Neural progenitor cell (in vitro differentiated cells): ENCODE results near the gene BDH1. TPM values are rescaled to one million over a fixed set of nuclear protein-coding genes. Genes with fewer than 3 reads are reported as not detected.

Experiments used
- DNase-seq: peaks from one replicate; pipeline ENCODE4 v3.0.0-alpha.2; 2016; ENCODE audit warnings: low spot score
- H2AFZ ChIP-seq: fragments of 200-600 bp; sonication (generic); replicated peaks from 2 replicates; pipeline ENCODE4 v1.6.1; 2016; ENCODE audit warnings: antibody characterized with exemption
- H3F3A ChIP-seq: fragments of 200-600 bp; sonication (generic); 2 replicates; pipeline ENCODE4 v1.6.1; 2016; ENCODE audit warnings: antibody characterized with exemption, low read depth
- H3K27ac ChIP-seq: fragments of 200-600 bp; sonication (generic); 2 replicates; pipeline ENCODE4 v1.5.1; 2016; ENCODE audit warnings: mild to moderate bottlenecking
- H3K27me3 ChIP-seq: fragments of 200-600 bp; sonication (generic); 2 replicates; pipeline ENCODE4 v1.6.1; 2016; ENCODE audit warnings: mild to moderate bottlenecking, moderate library complexity
- H3K36me3 ChIP-seq: fragments of 200-600 bp; sonication (generic); 2 replicates; pipeline ENCODE4 v1.5.1; 2016
- H3K4me1 ChIP-seq: fragments of 200-600 bp; sonication (generic); 2 replicates; pipeline ENCODE4 v1.6.1; 2016; ENCODE audit warnings: mixed run types
- H3K4me2 ChIP-seq: fragments of 200-600 bp; sonication (generic); 2 replicates; pipeline ENCODE4 v1.6.1; 2016
- H3K4me3 ChIP-seq: fragments of 200-600 bp; sonication (generic); 2 replicates; pipeline ENCODE4 v1.5.1; 2016
- H3K79me2 ChIP-seq: fragments of 200-600 bp; sonication (generic); 2 replicates; pipeline ENCODE4 v1.6.1; 2016; ENCODE audit warnings: low read depth
- H3K9ac ChIP-seq: fragments of 200-600 bp; sonication (generic); 2 replicates; pipeline ENCODE4 v1.6.1; 2016
- H3K9me3 ChIP-seq: fragments of 200-600 bp; sonication (generic); 2 replicates; pipeline ENCODE4 v1.5.1; 2016; ENCODE audit warnings: low read depth
- H4K20me1 ChIP-seq: fragments of 200-600 bp; sonication (generic); 2 replicates; pipeline ENCODE4 v1.6.1; 2016; ENCODE audit warnings: low read depth
- H3K27ac Mint-ChIP-seq: 3 replicates; pipeline ENCODE4 v1.8.0; 2021; ENCODE audit warnings: mixed read lengths
- H3K27me3 Mint-ChIP-seq: 2 replicates; pipeline ENCODE4 v1.8.0; 2022; ENCODE audit warnings: low read depth, mild to moderate bottlenecking, inconsistent platforms, moderate library complexity, mixed read lengths; ENCODE audit not compliant: insufficient read depth
- H3K36me3 Mint-ChIP-seq: 3 replicates; pipeline ENCODE4 v1.8.0; 2021; ENCODE audit warnings: mixed read lengths
- H3K4me1 Mint-ChIP-seq: 3 replicates; pipeline ENCODE4 v1.8.0; 2021; ENCODE audit warnings: mixed read lengths
- H3K4me3 Mint-ChIP-seq: 3 replicates; pipeline ENCODE4 v1.8.0; 2021; ENCODE audit warnings: mild to moderate bottlenecking, moderate library complexity, mixed read lengths
- H3K9me3 Mint-ChIP-seq: 3 replicates; pipeline ENCODE4 v1.8.0; 2020; ENCODE audit warnings: mixed read lengths
- EZH2 ChIP-seq: fragments of 200-600 bp; sonication (generic); IDR thresholded peaks from 2 replicates; pipeline ENCODE4 v1.6.1; 2017; ENCODE audit warnings: antibody characterized with exemption, mild to moderate bottlenecking, moderate library complexity
- EZH2phosphoT487 ChIP-seq: fragments of 200-600 bp; sonication (generic); IDR thresholded peaks from 2 replicates; pipeline ENCODE4 v1.6.1; 2017; ENCODE audit warnings: antibody characterized with exemption
- total RNA-seq: library from RNA; depleted of rRNA; stranded (reverse); fragments of >200 nt; gene quantifications from 2 replicates; pipeline ENCODE4 v1.2.3, GENCODE V29; 2015; ENCODE audit warnings: low replicate concordance
- TF ChIP-seq, protein P1 (sequence below): fragments of 200-600 bp; sonication (generic); IDR thresholded peaks from 2 replicates; pipeline ENCODE4 v1.5.1; 2017; ENCODE audit warnings: antibody characterized with exemption, mild to moderate bottlenecking

The BDH1 gene
- total RNA-seq, 1 donor from 2014 or later, result 19.4 TPM

DNA sequence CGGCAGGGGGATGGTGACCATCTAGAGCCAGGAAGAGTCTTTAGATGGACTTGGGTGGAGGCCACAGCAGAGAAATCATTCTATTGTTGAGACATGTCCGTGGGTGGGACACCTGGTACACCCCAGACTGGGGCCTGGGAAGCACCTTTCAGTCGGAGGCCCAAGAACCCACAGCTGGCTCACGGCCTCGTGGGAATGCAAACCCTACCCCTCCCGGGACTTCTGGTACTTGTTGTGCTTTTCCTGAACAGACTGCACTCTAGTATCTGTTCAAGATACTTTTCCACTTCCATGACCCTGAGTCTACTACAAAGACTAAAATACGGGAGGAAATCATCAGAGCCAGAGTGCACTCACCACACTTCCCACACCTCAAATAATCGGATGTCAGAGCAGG, 60.7 kb downstream of the BDH1 start:
- no peak overlapping the region for H2AFZ ChIP-seq
- H3K27ac Mint-ChIP-seq, result no peak overlapping the region
- H3K27me3 ChIP-seq, result no peaks in the 10 kb centered on the region
- H3K27ac ChIP-seq, result no peak overlapping the region
- peaks cover 5% of the 10 kb centered on the region for H3K9me3 Mint-ChIP-seq
- no peaks in the 10 kb centered on the region for H4K20me1 ChIP-seq
- H3K4me3 Mint-ChIP-seq, result peak overlapping the region; percentile 49
- peaks cover 6% of the 10 kb centered on the region for H3K27me3 Mint-ChIP-seq
- H3K4me1 ChIP-seq, result peaks cover 7% of the 10 kb centered on the region
- H3K4me1 Mint-ChIP-seq, result peaks cover 23% of the 10 kb centered on the region
- no peak overlapping the region for H3K9ac ChIP-seq
- H3K4me3 ChIP-seq, result no peak overlapping the region
- H3K79me2 ChIP-seq, result no peaks in the 10 kb centered on the region
- no peaks in the 10 kb centered on the region for H3F3A ChIP-seq
- DNase-seq, result no peak
- H3K4me2 ChIP-seq, result no peak overlapping the region
- H3K36me3 Mint-ChIP-seq, result no peaks in the 10 kb centered on the region
- H3K9me3 ChIP-seq, result no peaks in the 10 kb centered on the region
- H3K36me3 ChIP-seq, result no peaks in the 10 kb centered on the region
- TF ChIP-seq EZH2phosphoT487 (no peak), EZH2 (no peak)
- TF ChIP-seq, protein P1, sequence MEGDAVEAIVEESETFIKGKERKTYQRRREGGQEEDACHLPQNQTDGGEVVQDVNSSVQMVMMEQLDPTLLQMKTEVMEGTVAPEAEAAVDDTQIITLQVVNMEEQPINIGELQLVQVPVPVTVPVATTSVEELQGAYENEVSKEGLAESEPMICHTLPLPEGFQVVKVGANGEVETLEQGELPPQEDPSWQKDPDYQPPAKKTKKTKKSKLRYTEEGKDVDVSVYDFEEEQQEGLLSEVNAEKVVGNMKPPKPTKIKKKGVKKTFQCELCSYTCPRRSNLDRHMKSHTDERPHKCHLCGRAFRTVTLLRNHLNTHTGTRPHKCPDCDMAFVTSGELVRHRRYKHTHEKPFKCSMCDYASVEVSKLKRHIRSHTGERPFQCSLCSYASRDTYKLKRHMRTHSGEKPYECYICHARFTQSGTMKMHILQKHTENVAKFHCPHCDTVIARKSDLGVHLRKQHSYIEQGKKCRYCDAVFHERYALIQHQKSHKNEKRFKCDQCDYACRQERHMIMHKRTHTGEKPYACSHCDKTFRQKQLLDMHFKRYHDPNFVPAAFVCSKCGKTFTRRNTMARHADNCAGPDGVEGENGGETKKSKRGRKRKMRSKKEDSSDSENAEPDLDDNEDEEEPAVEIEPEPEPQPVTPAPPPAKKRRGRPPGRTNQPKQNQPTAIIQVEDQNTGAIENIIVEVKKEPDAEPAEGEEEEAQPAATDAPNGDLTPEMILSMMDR, result no peak

DNA sequence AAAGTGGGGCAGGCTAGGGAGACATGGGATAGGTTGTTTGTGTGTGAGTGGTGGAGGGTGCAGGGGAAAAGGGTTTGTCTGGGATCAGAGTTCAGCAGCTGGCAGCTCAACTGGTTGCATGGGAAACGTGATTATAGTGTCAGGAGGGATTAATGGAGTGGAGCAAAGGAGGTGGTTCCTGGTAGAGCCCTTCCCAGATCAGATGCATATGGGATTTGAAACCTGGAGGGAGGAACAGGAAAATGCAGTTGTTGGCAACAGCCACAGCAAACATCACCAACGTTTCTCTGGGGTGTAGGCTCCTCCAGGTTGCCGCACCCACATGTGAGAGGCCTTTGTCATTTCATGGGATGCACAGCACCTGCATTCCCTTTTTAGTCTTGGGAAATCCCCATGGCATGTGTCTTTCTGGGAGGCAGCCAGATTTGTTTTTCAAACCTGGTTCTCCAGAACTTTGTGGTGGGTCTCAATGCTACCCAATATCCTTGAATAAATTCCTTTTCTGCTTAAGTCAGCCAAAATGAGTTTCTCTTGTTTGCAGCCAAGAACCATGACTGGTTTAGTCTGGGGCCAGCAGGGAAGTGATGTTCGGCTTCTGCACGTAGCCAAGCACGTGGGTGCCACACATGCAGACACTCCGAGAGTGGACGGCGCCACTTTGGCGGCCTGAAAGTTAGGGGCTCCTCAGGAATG, 61.3 kb downstream of the BDH1 start:
- Histone ChIP-seq H3K27ac (no peak overlapping the region), H3K4me2 (no peak overlapping the region), H3K4me3 (no peak overlapping the region), H3K4me1 (peaks cover 7% of the 10 kb centered on the region), H3K9ac (no peak overlapping the region), H3K27me3 (no peaks in the 10 kb centered on the region), H3K79me2 (no peaks in the 10 kb centered on the region), H3F3A (no peaks in the 10 kb centered on the region), H2AFZ (no peak overlapping the region), H4K20me1 (no peaks in the 10 kb centered on the region), H3K36me3 (no peaks in the 10 kb centered on the region), H3K9me3 (no peaks in the 10 kb centered on the region)
- Mint-ChIP-seq H3K9me3 (peaks cover 5% of the 10 kb centered on the region), H3K36me3 (no peaks in the 10 kb centered on the region), H3K27ac (peak overlapping the region; percentile 6), H3K4me1 (peaks cover 23% of the 10 kb centered on the region), H3K4me3 (no peak overlapping the region), H3K27me3 (peaks cover 5% of the 10 kb centered on the region)
- DNase-seq, result no peak
- no peak for TF ChIP-seq EZH2phosphoT487
- no peak for TF ChIP-seq EZH2
- TF ChIP-seq, protein P1, result no peak

DNA sequence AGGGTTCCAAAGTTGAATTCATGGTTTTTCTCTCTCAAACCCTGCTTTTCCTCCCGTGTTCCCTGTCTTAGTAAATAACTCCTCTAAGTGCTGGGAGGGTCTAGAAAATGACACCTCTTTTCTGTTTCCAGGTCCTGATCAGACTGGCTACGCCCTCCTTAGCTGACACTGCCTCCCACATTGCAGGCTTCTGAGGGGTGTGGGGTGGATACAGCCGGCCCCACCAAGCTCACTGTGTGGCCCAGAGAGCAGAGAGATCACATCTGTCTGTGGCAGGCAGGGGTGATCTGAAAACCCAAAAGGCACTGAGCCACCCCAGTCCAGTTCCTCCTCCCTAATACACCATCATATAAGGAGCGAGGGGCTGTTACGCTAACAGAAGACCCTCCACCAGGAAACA, 62.7 kb downstream of the BDH1 start:
- Mint-ChIP-seq H3K36me3 (no peaks in the 10 kb centered on the region), H3K4me1 (peaks cover 23% of the 10 kb centered on the region), H3K4me3 (no peak overlapping the region), H3K9me3 (peaks cover 3% of the 10 kb centered on the region), H3K27ac (peak overlapping the region; percentile 5), H3K27me3 (peaks cover 3% of the 10 kb centered on the region)
- Histone ChIP-seq H3K9me3 (no peaks in the 10 kb centered on the region), H3K9ac (no peak overlapping the region), H3K36me3 (no peaks in the 10 kb centered on the region), H3K4me1 (peaks cover 7% of the 10 kb centered on the region), H4K20me1 (no peaks in the 10 kb centered on the region), H3K79me2 (no peaks in the 10 kb centered on the region), H3K4me2 (no peak overlapping the region), H3K27me3 (no peaks in the 10 kb centered on the region), H3K27ac (no peak overlapping the region), H2AFZ (no peak overlapping the region), H3K4me3 (no peak overlapping the region), H3F3A (no peaks in the 10 kb centered on the region)
- no peak for DNase-seq
- TF ChIP-seq, protein P1, result no peak
- TF ChIP-seq EZH2phosphoT487 (no peak), EZH2 (no peak)
